Choroid plexus epithelial cell (primary cell): ENCODE data around the gene COL20A1.

Experiments used
- DNase-seq: peaks from one replicate; pipeline ENCODE4 v3.0.0-alpha.2; 2010; ENCODE audit warnings: low read depth
- H3K4me3 ChIP-seq: 2 replicates; pipeline ENCODE4 v1.5.1; 2011; ENCODE audit warnings: low read depth, mild to moderate bottlenecking, control low read depth, low read length, moderate library complexity
- CTCF ChIP-seq: conservative IDR thresholded peaks from 2 replicates; pipeline ENCODE4 v1.5.1; 2011; ENCODE audit warnings: low read depth, mild to moderate bottlenecking, control low read depth, inconsistent platforms, low read length, moderate library complexity

Gene COL20A1

GRCh38 chr20:63370618-63371187 lies 77.7 kb downstream of the COL20A1 start:
- no peak overlapping the region for H3K4me3 ChIP-seq

GRCh38 chr20:63371291-63371865 lies 78.4 kb downstream of the COL20A1 start:
- no peak for TF ChIP-seq CTCF
- DNase-seq: no peak
- no peak overlapping the region for H3K4me3 ChIP-seq

More at GRCh38 chr20:63370618-63371187, 77.7 kb downstream of the COL20A1 start:
- TF ChIP-seq CTCF: no peak
- DNase-seq: no peak

GRCh38 chr20:63372971-63373885 lies 80.2 kb downstream of the COL20A1 start:
- H3K4me3 ChIP-seq: no peak overlapping the region
- no peak for DNase-seq
- no peak for TF ChIP-seq CTCF

GRCh38 chr20:63373996-63374395 lies 81.0 kb downstream of the COL20A1 start:
- no peak for TF ChIP-seq CTCF
- no peak overlapping the region for H3K4me3 ChIP-seq
- DNase-seq: no peak

GRCh38 chr20:63374504-63374903 lies 81.5 kb downstream of the COL20A1 start:
- no peak for TF ChIP-seq CTCF
- H3K4me3 ChIP-seq: no peak overlapping the region
- no peak for DNase-seq

GRCh38 chr20:63375438-63375837 lies 82.5 kb downstream of the COL20A1 start:
- no peak for TF ChIP-seq CTCF
- no peak for DNase-seq
- no peak overlapping the region for H3K4me3 ChIP-seq
